Measurements from ENCODE around the gene E2F4. TPM values are rescaled to one million over a fixed set of nuclear protein-coding genes. Genes with fewer than 3 reads are reported as not detected.

E2F4 gene
- total and polyA plus RNA-seq, 10 of the 15 experiments (the other 5 are each of a cell fraction or from before 2014, with no cell fraction given), result 11.7 to 132 (median 95.9) TPM

GRCh38 chr16:67243481-67243880 is 51.5 kb downstream of the E2F4 start:
- BruUV-seq (replicated peaks), result no TSS peak
- no peak for DNase-seq (ENCODE audit: low read depth, low spot score)
- Histone ChIP-seq H3K36me3 (ENCODE audit: control insufficient read depth in 2 of 2, insufficient read depth in 2 of 2, low read length in 1 of 2) (peaks cover 0 to 3% of the 10 kb centered on the region in 2 experiments; a peak in 3 of 4 replicates), H4K20me1 (ENCODE audit: control insufficient read depth, insufficient read depth) (no peaks in the 10 kb centered on the region), H3K27me3 (replicated peaks in 1 of 2; ENCODE audit: control insufficient read depth in 2 of 2, insufficient read depth in 2 of 2, low read length in 1 of 2) (no peaks in the 10 kb centered on the region), H3K4me2 (ENCODE audit: control insufficient read depth, insufficient read depth) (peak overlapping the region; percentile 99), H3K9ac (ENCODE audit: control insufficient read depth, insufficient read depth, low read length) (peak overlapping the region; percentile 82), H3K4me3 (peak overlapping the region; percentile 63; the same call in 1 of the 2 replicates), H3K4me1 (ENCODE audit: control insufficient read depth, insufficient read depth, low read length) (peaks cover 39% of the 10 kb centered on the region), H3K27ac (ENCODE audit: control insufficient read depth, insufficient read depth) (peak overlapping the region; percentile 98), H3K79me2 (ENCODE audit: control insufficient read depth, insufficient read depth, low read length) (peaks cover 39% of the 10 kb centered on the region), H3K9me3 (replicated peaks; ENCODE audit: control insufficient read depth, insufficient read depth, low read length) (no peaks in the 10 kb centered on the region), H2AFZ (ENCODE audit: control insufficient read depth, low read depth, low read length) (no peak overlapping the region)
- CTCF ChIA-PET, result interaction anchor here (0.6 to 4.9 kb wide), 8 partner anchors 16 to 126 kb away, joined by 3 to 29 read pairs (median 6); partner anchors contain the start of gene TMEM208
- no peak for FAIRE-seq
- POLR2A ChIA-PET, result interaction anchor here (0.8 to 8.0 kb wide), 5 partner anchors 17 to 84 kb away, joined by 3 to 100 read pairs (median 6); partner anchors contain the start of genes E2F4, FBXL8, NOL3 and TMEM208
- in situ Hi-C loops (cut with MboI), result no loop called here
- WGBS (ENCODE audit: insufficient coverage, insufficient replicate concordance, low lambda C conversion rate, missing lambda C conversion rate), result 96% methylated on average over 4 of the region's 4 CpGs
- RAD21 ChIA-PET (ENCODE audit: unreplicated experiment), result interaction anchor here (1.1 to 4.6 kb wide), 4 partner anchors 16 to 270 kb away, joined by 3 to 35 read pairs (median 4); partner anchors contain the start of genes PLEKHG4 and TMEM208
- TF ChIP-seq EED (IDR thresholded peaks at IDR 0.05; ENCODE audit: low read depth) (no peak), MXI1 (IDR thresholded peaks at IDR 0.05; ENCODE audit: low read depth, low read length) (no peak), SUPT20H (IDR thresholded peaks at IDR 0.05; ENCODE audit: borderline replicate concordance, control insufficient read depth, low read depth, low read length) (no peak), CBX5 (IDR thresholded peaks at IDR 0.05; ENCODE audit: low read depth) (no peak), NR2F1 (conservative IDR thresholded peaks at IDR 0.05) (no peak), ZZZ3 (IDR thresholded peaks at IDR 0.05; ENCODE audit: control insufficient read depth, insufficient read length, low read depth) (no peak), MTA3 (IDR thresholded peaks at IDR 0.05; ENCODE audit: borderline replicate concordance, low read length) (no peak), PRDM15 (CRISPR knock-in tag; IDR thresholded peaks at IDR 0.05) (no peak), YY1 (IDR thresholded peaks at IDR 0.05; ENCODE audit: low read depth, low read length) (no peak), MYB (IDR thresholded peaks at IDR 0.05; ENCODE audit: borderline replicate concordance, low read depth, low read length) (no peak), RB1 (IDR thresholded peaks at IDR 0.05; ENCODE audit: borderline replicate concordance) (no peak), NR2C2 (IDR thresholded peaks at IDR 0.05; ENCODE audit: borderline replicate concordance, control insufficient read depth, insufficient read length, low read depth) (no peak), HSF1 (IDR thresholded peaks at IDR 0.05; ENCODE audit: low read depth, low read length) (no peak), NFIC (IDR thresholded peaks at IDR 0.05; ENCODE audit: low read depth, low read length) (no peak), SMC3 (IDR thresholded peaks at IDR 0.05; ENCODE audit: borderline replicate concordance, low read length) (no peak), EGR1 (IDR thresholded peaks at IDR 0.05; ENCODE audit: borderline replicate concordance in 1 of 2, low read depth in 2 of 2, low read length in 2 of 2) (no peak), CBX3 (IDR thresholded peaks at IDR 0.05; ENCODE audit: borderline replicate concordance, low read depth) (no peak), ZNF384 (IDR thresholded peaks at IDR 0.05; ENCODE audit: borderline replicate concordance, low read depth, low read length) (no peak)
- intact Hi-C loops (cut with micrococcal nuclease; ENCODE audit: unreplicated experiment), result no loop called here
- no peak for ATAC-seq
- SMC1A ChIA-PET (ENCODE audit: uncharacterized antibody, unreplicated experiment), result interaction anchor here (1.1 to 2.1 kb wide), 4 partner anchors 16 to 77 kb away, joined by 3 to 17 read pairs (median 6); partner anchors contain the start of gene TMEM208
